ENCODE results near the gene CYP4F3.
"Not testable (repeated sequence)": the region's sequence is repeated elsewhere in the genome, so short reads cannot be mapped to it uniquely, and the experiment has no call there.

CYP4F3 gene

GRCh38 chr19:15649526-15649925, 8.8 kb downstream of the CYP4F3 start:
- Histone ChIP-seq H3K4me3 (replicated peaks; ENCODE audit: low read depth, low read length) (no peak overlapping the region), H3K36me3 (ENCODE audit: control insufficient read depth, insufficient read depth, low read length) (no peaks in the 10 kb centered on the region), H3K27me3 (replicated peaks; ENCODE audit: control insufficient read depth, insufficient read depth, low read length) (no peaks in the 10 kb centered on the region)
- DNase-seq (ENCODE audit: extremely low read depth, insufficient read length), result no peak
- no peak for TF ChIP-seq CTCF (IDR thresholded peaks at IDR 0.05; ENCODE audit: insufficient read depth, low read length, poor library complexity, severe bottlenecking)

GRCh38 chr19:15650123-15650522, 9.4 kb downstream of the CYP4F3 start:
- H3K36me3 ChIP-seq (ENCODE audit: control insufficient read depth, insufficient read depth, low read length); DNase-seq (ENCODE audit: extremely low read depth, insufficient read length); H3K4me3 ChIP-seq (replicated peaks; ENCODE audit: low read depth, low read length); H3K27me3 ChIP-seq (replicated peaks; ENCODE audit: control insufficient read depth, insufficient read depth, low read length): not testable (repeated sequence)

GRCh38 chr19:15651791-15652190, 11.1 kb downstream of the CYP4F3 start:
- no peak overlapping the region for H3K4me3 ChIP-seq (replicated peaks; ENCODE audit: low read depth, low read length)
- no peaks in the 10 kb centered on the region for H3K27me3 ChIP-seq (replicated peaks; ENCODE audit: control insufficient read depth, insufficient read depth, low read length)
- TF ChIP-seq CTCF (IDR thresholded peaks at IDR 0.05; ENCODE audit: insufficient read depth, low read length, poor library complexity, severe bottlenecking), result no peak
- no peak for DNase-seq (ENCODE audit: extremely low read depth, insufficient read length)
- H3K36me3 ChIP-seq (ENCODE audit: control insufficient read depth, insufficient read depth, low read length), result no peaks in the 10 kb centered on the region

- TF ChIP-seq CTCF (IDR thresholded peaks at IDR 0.05; ENCODE audit: insufficient read depth, low read length, poor library complexity, severe bottlenecking), result no peak
- no peak for DNase-seq (ENCODE audit: extremely low read depth, insufficient read length)
- no peak overlapping the region for H3K4me3 ChIP-seq (replicated peaks; ENCODE audit: low read depth, low read length)
- no peaks in the 10 kb centered on the region for H3K36me3 ChIP-seq (ENCODE audit: control insufficient read depth, insufficient read depth, low read length)
- H3K27me3 ChIP-seq (replicated peaks; ENCODE audit: control insufficient read depth, insufficient read depth, low read length), result no peaks in the 10 kb centered on the region
These were observed 12.0 kb downstream of the CYP4F3 start for GRCh38 chr19:15652559-15653278.

- DNase-seq (ENCODE audit: extremely low read depth, insufficient read length), result no peak
- no peaks in the 10 kb centered on the region for H3K27me3 ChIP-seq (replicated peaks; ENCODE audit: control insufficient read depth, insufficient read depth, low read length)
- TF ChIP-seq CTCF (IDR thresholded peaks at IDR 0.05; ENCODE audit: insufficient read depth, low read length, poor library complexity, severe bottlenecking), result no peak
- no peak overlapping the region for H3K4me3 ChIP-seq (replicated peaks; ENCODE audit: low read depth, low read length)
- no peaks in the 10 kb centered on the region for H3K36me3 ChIP-seq (ENCODE audit: control insufficient read depth, insufficient read depth, low read length)
These were observed 15.8 kb downstream of the CYP4F3 start for GRCh38 chr19:15656467-15656866.

GRCh38 chr19:15663247-15663646, 22.6 kb downstream of the CYP4F3 start:
- H3K4me3 ChIP-seq (replicated peaks; ENCODE audit: low read depth, low read length), result no peak overlapping the region
- DNase-seq (ENCODE audit: extremely low read depth, insufficient read length), result no peak
- no peaks in the 10 kb centered on the region; the same call in 1 of the 2 replicates for H3K27me3 ChIP-seq (replicated peaks; ENCODE audit: control insufficient read depth, insufficient read depth, low read length)
- TF ChIP-seq CTCF (IDR thresholded peaks at IDR 0.05; ENCODE audit: insufficient read depth, low read length, poor library complexity, severe bottlenecking), result no peak
- H3K36me3 ChIP-seq (ENCODE audit: control insufficient read depth, insufficient read depth, low read length), result no peaks in the 10 kb centered on the region
